Measurements from ENCODE around the gene OR10AD1. TPM values are rescaled to one million over a fixed set of nuclear protein-coding genes. Genes with fewer than 3 reads are reported as not detected.
"Not testable (repeated sequence)": the region's sequence is repeated elsewhere in the genome, so short reads cannot be mapped to it uniquely, and the experiment has no call there.

The OR10AD1 gene
- total RNA-seq = not detected

- ChIA-PET CTCF (interaction anchor here (1.0 to 1.3 kb wide), 2 partner anchors 14 to 153 kb away, joined by 3 read pairs; no protein-coding TSS in a partner anchor), POLR2A (no interaction called here)
These were observed at the start of gene OR10AD1 for GRCh38 chr12:48203192-48203591. OR10AD1 (minus strand) TSS chr12:48203292; CDS start chr12:48203292, 0 bp downstream.

DNA sequence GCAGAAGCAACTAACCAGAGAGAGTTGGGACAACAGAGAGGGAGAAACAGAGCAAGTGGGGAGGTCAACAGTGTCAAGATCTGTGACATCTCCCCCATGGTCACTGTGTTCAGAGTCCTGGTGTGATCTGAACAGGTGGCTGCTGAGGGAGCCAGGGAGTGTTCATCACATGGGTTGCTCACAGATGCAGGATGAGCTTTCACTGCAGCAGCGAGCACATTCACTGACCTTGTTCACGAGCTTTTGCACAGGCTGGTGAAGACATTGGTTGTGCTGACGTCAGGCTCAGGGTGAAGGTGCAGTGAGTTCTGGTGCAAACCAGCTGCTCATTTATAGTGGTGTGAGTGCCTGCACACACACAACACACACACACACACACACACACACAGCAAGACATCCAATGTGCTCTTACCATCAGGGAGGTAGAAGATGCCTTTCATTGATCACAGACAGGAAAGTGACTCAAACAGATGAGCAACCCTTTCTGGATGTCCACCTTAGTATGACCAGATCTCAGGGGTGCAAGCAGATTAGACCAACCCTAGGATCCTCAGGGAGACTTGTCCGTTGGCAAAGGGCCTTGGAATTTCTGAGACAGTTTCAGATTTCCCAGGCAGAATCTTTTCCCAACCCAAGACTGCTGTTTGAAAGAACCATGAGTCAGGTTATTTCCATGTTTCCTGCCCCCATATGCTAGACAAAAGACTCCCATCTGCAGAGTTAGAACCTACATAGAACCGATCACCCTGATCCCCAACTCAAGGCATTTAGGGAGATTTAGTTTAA is 44.3 kb upstream of the OR10AD1 start:
- CTCF ChIA-PET = no interaction called here
- POLR2A ChIA-PET = no interaction called here

DNA sequence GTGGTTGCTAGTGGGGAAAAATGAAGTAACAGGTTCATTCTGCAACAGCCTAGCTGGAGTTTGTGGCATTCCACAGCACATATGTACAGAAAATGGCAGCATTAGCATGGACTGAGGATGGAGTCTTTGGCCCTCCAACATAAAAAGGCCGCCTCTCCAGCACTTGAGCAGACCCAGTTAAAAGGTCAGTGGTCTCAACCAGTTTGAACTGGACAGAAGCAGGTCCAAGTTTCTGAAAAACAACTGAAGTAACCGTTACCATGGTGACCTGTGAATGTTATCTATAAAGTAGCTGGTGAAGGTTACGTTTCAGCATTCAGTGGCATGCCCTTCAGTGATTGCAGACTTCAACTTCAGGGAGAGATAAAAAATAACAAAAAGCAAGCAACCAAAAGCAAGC is 34.1 kb upstream of the OR10AD1 start:
- ChIA-PET POLR2A (no interaction called here), CTCF (no interaction called here)

GRCh38 chr12:48235796-48236333 is 32.8 kb upstream of the OR10AD1 start:
- ChIA-PET CTCF (no interaction called here), POLR2A (no interaction called here)

DNA sequence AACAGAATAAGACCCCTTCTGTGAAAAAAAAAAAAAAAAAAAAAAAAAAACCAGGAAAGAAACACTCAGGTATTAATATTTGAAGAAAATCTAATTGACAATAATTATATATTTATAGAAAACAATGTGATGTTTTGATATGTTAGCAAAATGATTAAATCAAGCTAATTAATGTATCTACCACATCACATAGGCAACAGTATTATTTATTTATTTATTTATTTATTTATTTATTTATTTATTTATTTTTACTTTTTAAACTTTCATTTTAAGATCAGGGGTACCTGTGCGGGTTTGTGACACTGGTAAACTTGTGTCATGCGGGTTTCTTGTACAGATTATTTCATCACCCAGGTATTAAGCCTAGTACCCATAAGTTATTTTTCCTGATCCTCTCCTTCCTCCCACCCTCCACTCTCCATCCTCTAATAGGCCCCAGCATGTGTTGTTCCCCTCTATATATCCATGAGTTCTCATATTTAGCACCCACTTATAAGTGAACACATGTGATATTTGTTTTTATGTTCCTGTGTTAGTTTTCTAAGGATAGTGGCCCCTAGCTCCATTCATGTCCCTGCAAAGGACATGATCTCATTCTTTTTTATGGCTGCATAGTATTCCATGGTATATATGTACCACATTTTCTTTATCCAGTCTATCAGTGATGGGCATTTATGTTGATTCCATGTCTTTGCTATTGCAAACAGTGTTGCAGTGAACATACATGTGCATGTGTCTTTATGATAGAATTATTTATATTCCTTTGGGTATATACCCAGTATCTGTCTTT is 28.3 kb upstream of the OR10AD1 start:
- CTCF ChIA-PET, POLR2A ChIA-PET: not testable (repeated sequence)

DNA sequence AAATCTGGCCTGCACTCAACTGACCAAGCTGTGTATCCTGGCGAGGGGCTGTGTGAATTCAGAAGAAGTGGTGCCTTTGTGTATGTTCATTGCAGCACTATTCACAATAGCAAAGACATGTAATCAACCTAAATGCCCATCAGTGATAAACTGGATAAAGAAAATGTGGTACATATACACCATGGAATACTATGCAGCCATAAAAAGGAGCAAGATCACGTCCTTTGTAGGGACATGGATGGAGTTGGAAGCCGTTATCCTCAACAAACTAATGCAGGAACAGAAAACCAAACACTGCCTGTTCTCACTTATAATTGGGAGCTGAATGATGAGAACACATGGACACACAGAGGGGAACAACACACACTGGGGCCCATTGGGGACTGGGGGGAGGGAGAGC is 21.4 kb upstream of the OR10AD1 start:
- POLR2A ChIA-PET, CTCF ChIA-PET: not testable (repeated sequence)

DNA sequence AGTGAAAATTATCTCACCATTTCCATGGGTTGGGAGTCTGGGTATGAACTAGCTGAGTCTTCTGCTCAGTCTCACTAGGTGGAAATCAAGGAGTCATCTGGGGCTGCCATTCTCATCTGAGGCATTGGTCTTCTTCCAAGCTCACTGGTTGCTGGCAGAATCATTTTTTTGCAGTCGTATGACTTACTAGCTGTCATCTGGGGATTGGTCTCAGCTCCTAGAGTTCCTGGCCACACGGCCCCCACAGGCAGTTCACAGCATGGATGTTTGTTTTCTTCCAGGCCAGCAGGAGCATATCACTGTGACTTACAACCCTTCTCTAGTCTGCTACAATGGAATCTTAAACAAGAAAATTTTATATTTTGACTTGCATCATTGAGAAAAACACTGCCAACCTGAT is 18.6 kb upstream of the OR10AD1 start:
- POLR2A ChIA-PET = no interaction called here
- CTCF ChIA-PET = interaction anchor here (0.6 to 0.7 kb wide), 2 partner anchors 121 to 175 kb away, joined by 3 to 4 read pairs; no protein-coding TSS in a partner anchor

GRCh38 chr12:48220701-48221100 is 17.6 kb upstream of the OR10AD1 start:
- ChIA-PET POLR2A (no interaction called here), CTCF (no interaction called here)

DNA sequence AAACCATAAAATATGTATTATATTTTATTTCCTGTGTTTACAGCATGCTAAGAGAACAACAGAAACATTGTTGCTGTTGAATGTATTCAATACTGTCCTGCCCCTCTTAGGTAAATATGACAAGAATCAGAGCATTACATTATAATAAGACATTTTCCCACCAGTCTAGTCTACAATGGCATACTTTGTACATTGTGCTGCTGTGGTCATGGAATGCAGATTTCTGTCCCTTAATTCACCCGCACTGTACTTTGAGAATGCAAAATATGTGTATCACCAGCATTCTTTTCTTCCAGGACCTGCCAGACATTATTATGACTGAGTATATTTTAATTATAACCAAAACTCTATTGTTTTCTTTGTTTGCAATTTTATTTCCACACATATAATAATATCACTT is 16.5 kb upstream of the OR10AD1 start:
- CTCF ChIA-PET = no interaction called here
- POLR2A ChIA-PET = no interaction called here

DNA sequence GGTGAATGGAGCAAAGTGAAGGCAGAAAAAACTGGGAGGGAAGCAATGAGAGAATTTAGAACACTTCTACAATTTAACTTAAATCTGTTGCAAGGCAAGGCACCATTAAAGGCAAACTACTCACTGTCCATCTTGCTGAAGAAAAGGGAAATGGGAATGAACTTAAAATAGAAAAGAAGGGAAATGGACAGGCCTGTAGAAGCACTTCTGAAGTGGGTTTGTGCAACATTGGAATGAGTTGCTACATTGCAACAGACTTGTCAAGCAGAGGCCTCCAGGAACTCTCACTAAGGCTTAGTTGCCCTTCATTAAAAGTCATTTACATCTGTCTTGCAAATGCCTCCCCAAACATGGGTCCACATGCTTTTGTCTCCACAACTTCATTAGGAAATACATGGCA is 13.7 kb upstream of the OR10AD1 start:
- ChIA-PET POLR2A (no interaction called here), CTCF (no interaction called here)

GRCh38 chr12:48209495-48209894 is 6.4 kb upstream of the OR10AD1 start:
- POLR2A ChIA-PET, CTCF ChIA-PET: not testable (repeated sequence)

DNA sequence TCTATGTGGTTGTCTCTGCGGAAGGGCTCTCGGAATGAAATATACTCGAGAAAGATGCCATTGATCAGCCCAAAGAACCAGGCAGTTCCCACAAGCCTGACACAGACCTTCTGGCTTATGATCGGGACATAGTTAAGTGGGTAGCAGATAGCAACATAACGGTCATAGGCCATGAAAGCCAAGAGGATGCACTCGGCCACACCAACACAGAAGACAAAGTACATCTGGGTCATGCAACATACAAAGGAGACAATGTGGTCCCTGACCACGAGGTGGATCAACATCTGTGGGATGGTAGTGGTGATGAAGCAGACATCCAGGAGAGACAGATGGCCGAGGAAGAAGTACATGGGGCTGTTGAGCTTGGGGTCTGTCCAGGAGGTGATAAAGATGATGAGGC is 326 bp downstream of the OR10AD1 start:
- CTCF ChIA-PET = interaction anchor here (1.3 kb wide), 1 partner anchor 13 kb away, joined by 3 read pairs; no protein-coding TSS in a partner anchor
- POLR2A ChIA-PET = no interaction called here

DNA sequence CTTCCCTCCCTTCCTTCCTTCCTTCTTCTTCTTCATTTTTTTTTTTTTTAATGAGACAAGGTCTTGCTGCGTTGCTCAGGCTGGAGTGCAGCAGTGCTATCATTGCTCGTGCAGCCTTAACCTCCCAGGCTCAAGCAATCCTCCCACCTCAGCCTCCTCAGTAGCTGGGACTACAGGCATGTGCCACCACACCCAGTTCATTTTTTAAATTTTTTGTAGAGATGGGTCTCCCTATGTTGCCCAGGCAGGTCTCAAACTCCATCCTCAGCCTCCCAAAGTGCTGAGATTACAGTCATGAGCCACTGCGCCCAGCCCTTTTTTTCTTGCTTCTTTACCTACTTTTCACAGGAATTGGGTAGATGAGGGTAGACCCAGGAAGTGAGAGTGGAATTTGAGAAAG is 1.6 kb downstream of the OR10AD1 start:
- ChIA-PET POLR2A (no interaction called here), CTCF (interaction anchor here (0.6 kb wide), 1 partner anchor 479 kb away, joined by 4 read pairs; no protein-coding TSS in a partner anchor)

- POLR2A ChIA-PET = no interaction called here
- CTCF ChIA-PET = interaction anchor here (0.6 to 1.1 kb wide), 2 partner anchors 12 to 479 kb away, joined by 3 to 4 read pairs; no protein-coding TSS in a partner anchor
These were observed 2.0 kb downstream of the OR10AD1 start for GRCh38 chr12:48201091-48201490.

GRCh38 chr12:48199774-48200221 is 3.3 kb downstream of the OR10AD1 start:
- ChIA-PET CTCF (interaction anchor here (3.5 kb wide), 1 partner anchor 419 kb away, joined by 17 read pairs; no protein-coding TSS in a partner anchor), POLR2A (interaction anchor here (0.6 to 1.2 kb wide), 2 partner anchors 42 to 1967 kb away, joined by 3 read pairs; partner anchors contain the start of gene CERS5)

DNA sequence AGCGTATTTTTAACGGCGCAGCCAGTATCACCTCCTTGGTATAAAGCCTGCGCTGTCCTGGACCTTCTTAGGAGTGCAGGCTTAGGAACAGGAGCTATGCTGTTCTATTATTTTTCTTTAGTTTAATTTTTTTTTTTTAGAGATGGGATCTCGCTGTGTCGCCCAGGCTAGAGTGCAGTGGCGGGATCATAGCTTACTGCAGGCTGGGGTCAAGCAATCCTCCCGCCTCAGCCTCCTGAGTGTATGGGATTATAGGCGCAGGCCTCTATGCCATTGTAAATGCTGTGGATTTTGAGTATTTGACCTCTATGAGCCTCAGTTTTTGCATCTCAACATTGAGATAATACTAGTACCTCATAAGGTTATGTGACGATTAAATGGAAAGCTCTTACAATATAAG is 4.1 kb downstream of the OR10AD1 start:
- CTCF ChIA-PET = interaction anchor here (0.7 to 3.5 kb wide), 3 partner anchors 34 to 419 kb away, joined by 3 to 17 read pairs (median 7); partner anchors contain the start of gene ASB8
- POLR2A ChIA-PET = interaction anchor here (0.7 to 2.3 kb wide), 4 partner anchors 12 to 1968 kb away, joined by 3 to 7 read pairs (median 3); partner anchors contain the start of genes ASB8 and CERS5

DNA sequence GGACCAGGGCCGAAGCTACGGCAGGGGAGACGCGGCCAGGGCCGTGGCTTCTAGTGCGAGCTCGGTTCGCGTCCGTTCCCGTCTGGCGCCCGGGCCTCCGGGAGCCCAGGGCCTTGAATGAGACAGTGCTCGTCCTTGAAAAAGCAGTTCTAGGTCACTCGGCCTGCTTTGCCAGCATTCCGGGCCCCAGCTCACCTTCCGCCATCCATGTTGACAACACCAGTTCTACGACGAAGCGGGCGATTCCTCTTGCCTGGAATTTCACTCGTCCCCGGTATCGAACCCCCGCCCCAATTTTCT is 4.5 kb downstream of the OR10AD1 start:
- ChIA-PET CTCF (interaction anchor here (0.7 to 3.5 kb wide), 3 partner anchors 34 to 420 kb away, joined by 3 to 17 read pairs (median 7); partner anchors contain the start of gene ASB8), POLR2A (interaction anchor here (0.7 to 2.3 kb wide), 4 partner anchors 12 to 1968 kb away, joined by 3 to 7 read pairs (median 3); partner anchors contain the start of genes ASB8 and CERS5)

- ChIA-PET CTCF (interaction anchor here (1.1 to 3.5 kb wide), 6 partner anchors 9 to 457 kb away, joined by 4 to 17 read pairs (median 6); partner anchors contain the start of genes ASB8, CCDC184 and SENP1), POLR2A (interaction anchor here (1.0 to 2.3 kb wide), 5 partner anchors 9 to 1969 kb away, joined by 3 to 7 read pairs (median 3); partner anchors contain the start of genes ASB8, CERS5 and SENP1)
These were observed 5.0 kb downstream of the OR10AD1 start for GRCh38 chr12:48197971-48198671.

GRCh38 chr12:48197549-48197970 is 5.5 kb downstream of the OR10AD1 start:
- POLR2A ChIA-PET = interaction anchor here (0.6 to 2.3 kb wide), 4 partner anchors 9 to 104 kb away, joined by 3 to 7 read pairs (median 4); partner anchors contain the start of gene SENP1
- CTCF ChIA-PET = interaction anchor here (1.1 to 3.5 kb wide), 6 partner anchors 9 to 456 kb away, joined by 4 to 17 read pairs (median 6); partner anchors contain the start of genes ASB8, CCDC184 and SENP1

Data from activated CD8-positive, alpha-beta memory T cell treated with anti-CD3 and anti-CD28 coated beads for 36 hours (primary cell).